ENCODE data around the gene FTSJ1. TPM values are rescaled to one million over a fixed set of nuclear protein-coding genes. Genes with fewer than 3 reads are reported as not detected.
"Not testable (repeated sequence)": the region's sequence is repeated elsewhere in the genome, so short reads cannot be mapped to it uniquely, and the experiment has no call there.

FTSJ1 gene, protein sequence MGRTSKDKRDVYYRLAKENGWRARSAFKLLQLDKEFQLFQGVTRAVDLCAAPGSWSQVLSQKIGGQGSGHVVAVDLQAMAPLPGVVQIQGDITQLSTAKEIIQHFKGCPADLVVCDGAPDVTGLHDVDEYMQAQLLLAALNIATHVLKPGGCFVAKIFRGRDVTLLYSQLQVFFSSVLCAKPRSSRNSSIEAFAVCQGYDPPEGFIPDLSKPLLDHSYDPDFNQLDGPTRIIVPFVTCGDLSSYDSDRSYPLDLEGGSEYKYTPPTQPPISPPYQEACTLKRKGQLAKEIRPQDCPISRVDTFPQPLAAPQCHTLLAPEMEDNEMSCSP
- 120 and 137 TPM in 2 replicates for total RNA-seq (2014; rRNA removed; shearing (Covaris generic))

DNA sequence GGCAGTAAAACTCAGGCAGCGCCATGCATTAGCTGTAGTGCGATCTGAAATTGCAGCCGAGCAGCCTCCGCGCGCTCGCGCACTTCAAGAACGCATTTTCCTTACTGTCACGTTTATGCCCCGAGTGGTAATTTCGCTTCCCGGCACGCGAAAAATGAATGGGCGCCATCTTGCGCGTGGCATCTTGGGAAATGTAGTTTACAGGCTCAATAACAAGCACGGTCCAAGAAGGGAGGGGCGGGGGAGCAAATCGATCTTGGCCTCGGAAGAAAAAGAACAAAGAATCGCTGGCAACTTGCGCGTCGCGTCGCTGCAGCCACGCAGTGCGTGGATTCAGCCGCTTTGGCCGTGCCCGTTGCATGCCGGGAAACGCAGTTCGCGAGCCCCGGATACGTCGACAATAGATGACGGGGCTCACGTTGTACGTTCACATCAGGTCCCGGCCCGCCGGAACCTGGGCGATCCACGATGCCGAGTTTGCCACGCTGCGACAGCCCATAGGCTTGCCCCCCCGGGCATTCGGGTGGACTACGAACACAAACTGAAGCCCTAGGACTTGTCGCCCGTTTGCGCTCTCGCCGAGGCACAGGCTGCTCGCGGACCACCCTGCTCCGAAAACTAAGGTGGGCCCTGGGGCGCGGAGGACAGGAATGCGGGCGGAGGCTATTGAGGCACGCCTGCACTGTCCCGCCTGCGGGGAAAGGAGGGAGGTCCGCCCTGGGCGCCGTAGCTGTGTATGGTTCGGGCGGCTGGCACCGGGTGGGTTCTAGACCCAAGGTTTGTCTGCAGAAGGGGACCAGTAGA lies at the start of gene FTSJ1:
Gene FTSJ1 (plus strand): TSS at position 426 of the 804 bp plus-strand sequence. CDS start 1,849 bp downstream, outside the sequence.
- peak; percentile 94 for DNase-seq (ENCODE audit: low read depth)

DNA sequence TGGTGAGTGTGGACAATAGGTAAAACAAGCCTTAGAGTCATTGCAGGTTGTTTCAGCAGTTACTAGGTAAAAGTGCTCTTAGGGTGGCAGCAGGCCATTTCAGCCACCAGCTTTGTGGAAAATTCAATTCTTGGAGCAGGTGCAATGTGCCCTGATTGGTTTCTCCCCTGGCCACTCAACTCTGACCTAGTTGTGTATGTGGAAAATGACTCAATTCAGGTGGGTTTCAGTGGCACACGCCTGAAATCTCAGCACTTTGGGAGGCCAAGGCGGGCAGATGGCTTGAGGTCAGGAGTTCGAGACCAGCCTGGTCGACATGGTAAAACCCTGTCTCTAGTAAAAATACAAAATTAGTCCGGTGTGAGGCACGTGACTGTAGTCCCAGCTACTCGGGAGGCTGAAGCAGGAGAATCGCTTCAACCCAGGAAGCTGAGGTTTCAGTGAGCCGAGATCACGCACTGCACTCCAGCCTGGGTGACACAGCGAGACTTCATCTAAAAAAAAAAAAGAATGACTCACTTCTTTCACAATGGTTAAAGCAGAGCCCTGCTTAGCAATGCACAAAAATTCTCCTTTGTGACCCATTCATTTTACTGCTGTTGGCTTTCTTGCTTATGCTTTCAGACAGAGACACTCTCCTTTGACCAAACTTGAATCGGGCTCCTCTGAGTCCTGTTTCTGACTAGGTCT lies 48.8 kb upstream of the FTSJ1 start:
- not testable (repeated sequence) for DNase-seq (ENCODE audit: low read depth)

DNA sequence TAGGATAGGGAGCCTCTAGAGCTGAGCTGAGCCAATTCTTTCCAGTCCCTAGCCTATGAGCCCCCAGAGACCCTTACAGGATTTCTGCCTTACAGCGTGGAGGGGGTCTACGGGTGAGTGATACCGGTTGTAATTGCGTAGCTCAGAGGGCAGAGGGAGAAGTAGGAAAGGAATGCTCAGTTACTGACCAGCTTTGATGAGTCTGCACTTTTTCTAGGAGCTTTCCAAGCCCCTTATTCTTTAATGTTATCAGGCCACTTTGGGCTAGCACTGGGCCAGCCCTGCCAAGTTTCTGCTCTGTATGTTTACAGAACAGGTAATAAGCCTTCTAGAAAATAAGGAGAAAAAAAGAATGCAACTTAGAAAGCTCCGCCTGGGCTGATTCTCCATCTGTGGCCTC lies 46.4 kb upstream of the FTSJ1 start:
- DNase-seq (ENCODE audit: low read depth), result not testable (repeated sequence)

DNA sequence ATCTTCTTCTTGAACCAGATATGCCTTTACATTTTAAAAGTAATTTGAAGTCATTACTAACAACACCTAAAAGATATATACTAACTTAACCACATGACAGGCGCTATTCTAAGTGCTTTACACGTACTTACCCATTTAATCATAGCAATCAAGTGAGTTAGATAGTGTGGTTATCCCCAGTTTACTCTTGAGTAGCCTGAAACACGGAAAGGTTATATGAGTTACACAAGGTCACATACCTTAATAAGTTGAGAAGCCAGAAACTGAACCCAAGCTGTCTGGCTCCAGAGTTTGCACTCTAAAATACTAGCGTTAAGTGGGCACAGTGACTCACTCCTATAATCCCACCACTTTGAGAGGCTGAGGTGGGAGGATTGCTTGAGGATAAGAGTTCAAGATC lies 45.8 kb upstream of the FTSJ1 start:
- peak; percentile 32 for DNase-seq (ENCODE audit: low read depth)

DNA sequence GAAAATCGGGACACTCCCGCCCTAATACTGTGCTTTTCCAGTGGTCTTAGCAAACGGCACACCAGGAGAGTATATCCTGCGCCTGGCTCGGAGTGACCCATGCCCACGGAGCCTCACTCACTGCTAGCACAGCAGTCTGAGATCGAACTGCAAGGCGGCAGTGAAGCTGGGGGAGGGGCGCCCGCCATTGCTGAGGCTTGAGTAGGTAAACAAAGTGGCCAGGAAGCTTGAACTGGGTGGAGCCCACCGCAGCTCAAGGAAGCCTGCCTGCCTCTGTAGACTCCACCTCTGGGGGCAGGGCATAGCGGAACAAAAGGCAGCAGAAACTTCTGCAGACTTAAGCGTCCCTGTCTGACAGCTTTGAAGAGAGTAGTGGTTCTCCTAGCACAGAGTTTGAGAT lies 42.3 kb upstream of the FTSJ1 start:
- DNase-seq (ENCODE audit: low read depth), result not testable (repeated sequence)

DNA sequence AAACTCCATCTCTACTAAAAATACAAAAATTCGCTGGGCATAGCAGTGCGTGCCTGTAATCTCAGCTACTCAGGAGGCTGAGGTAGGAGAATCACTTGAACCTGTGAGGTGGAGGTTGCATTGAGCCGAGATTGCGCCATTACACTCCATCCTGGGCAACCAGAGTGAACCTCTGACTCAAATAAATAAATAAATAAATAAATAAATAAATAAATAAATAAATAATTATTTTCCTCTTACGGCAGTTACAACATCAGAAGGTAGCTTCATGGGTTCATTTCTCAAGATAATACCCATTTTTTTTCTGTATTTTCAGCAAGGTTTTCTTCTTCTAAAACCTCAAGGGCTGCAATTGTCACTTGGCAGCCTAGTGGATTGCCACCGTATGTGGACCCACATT lies 28.8 kb upstream of the FTSJ1 start:
- not testable (repeated sequence) for DNase-seq (ENCODE audit: low read depth)

DNA sequence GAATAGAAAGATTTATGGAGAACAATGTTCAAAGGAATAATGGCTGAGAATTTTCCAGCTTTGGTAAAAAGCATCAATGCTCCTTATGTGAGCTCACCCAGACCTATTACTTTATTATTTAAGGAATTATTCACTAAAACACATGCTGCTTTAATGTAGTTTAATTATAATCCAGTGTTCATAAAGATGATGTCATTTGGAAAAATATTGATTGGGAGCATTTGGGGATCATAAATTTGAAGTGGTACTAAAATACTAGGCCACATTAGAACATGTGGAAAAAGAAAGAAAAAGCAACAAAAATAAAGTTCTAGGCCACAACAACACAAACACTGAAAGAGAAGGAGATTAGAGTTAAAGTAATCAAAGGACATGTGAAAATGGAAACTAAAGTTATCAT lies 25.9 kb upstream of the FTSJ1 start:
- no peak for DNase-seq (ENCODE audit: low read depth)

DNA sequence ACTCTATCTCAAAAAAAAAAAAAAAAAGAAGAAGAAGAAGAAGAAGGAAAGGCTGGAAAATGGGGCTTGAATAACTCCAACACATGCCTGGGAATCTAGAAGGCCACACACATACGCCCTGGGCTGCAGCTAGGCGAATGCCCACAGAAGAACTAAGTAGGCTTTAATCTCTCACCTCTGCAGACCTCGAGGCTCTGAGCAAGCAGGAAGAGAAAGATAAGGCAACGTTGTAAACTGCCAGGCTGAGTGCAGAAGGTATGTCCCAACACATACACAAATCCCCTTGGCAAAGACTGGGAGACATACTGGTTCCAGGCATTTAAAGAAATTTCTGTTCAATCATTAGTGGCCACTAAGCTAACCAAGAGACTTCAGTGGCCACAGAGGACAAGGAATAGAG lies 24.3 kb upstream of the FTSJ1 start:
- no peak for DNase-seq (ENCODE audit: low read depth)

DNA sequence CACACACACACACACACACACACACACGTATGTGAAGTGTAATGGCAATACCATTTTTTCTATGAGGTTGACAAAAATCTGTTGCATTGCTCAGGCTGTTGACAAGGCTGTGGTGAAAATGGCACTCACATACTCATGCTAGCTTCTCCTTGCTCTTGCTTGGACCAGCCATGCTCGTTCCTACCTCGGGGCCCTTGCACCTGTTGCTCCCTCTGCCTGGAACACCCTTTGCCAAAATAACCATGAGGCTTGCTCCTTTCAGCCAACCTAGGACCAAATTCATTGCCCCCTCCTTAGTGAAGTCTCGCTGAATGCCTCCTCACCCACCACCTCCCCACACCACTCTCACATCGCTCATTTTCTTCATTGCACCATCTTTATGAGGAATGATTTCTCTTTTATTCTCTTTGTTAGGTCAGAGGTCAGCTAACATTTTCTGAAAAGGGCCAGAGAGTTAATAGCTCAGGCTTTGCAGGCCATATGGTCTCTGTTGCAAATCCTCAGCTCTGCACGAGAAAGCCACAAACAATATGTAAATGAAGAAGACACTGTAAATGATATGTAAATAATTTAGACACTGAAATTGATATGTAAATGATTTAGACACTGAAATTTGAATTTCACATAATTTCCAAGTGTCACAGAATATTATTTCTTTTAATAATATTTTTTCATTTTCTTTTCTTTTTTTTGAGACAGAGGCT lies 19.2 kb upstream of the FTSJ1 start:
- DNase-seq (ENCODE audit: low read depth), result no peak

DNA sequence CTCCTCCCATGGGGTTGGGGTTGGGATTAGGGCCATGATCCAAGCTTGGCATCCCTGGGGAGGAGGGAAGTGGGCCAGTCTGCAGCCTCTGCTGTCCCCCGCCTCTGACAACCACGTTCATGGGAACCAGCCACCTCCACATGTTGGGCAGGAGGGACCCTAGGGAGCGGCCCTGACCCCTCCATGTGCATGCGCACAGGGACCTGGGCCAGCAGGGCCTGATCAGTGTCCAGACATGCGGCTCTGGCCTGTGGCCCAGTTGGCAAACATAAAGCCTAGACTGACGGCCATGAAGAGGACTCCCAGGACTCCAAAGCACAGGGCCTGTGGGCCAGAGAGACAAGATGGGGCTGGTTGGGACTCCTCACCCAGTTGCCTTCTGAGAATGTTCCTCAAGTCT lies 17.3 kb upstream of the FTSJ1 start:
- no peak for DNase-seq (ENCODE audit: low read depth)

DNA sequence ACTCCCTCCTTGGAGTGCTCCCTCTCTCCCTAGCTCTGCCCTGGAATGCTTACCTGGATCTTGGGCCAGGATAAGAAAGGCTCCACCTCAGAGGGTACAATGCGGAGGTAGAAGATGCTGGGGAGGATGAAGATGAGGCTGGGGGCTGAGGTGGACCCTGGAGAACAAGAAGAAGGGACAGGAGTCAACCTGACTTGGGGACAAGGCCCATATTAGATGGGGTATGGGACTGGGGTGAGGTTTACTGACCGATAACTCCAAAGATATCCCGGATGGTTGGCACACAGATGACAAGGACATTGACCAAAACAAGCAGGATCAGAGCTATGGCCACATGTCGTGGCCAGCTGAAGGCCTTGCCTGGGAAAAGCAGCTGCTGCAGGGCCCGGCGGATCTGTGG lies 16.5 kb upstream of the FTSJ1 start:
- DNase-seq (ENCODE audit: low read depth), result no peak

DNA sequence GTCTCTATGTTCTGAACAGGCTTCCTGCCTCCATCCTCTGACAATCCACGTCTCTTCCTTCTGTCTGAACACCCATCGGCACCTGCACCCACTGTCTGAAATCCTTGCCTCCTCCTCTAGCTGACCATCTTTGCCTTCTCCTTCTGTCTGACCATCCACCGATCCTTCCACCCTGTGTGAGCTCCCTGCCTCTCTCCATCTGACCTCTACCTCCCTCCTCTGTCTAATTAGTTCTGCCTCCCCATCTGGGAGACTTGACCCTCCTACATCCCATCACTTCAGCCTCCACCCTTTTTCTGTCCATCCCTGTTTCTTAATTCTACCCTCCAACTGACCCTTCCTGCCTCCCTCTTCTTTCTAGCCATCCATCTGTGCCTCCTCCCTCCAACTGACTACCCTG lies 16.0 kb upstream of the FTSJ1 start:
- no peak for DNase-seq (ENCODE audit: low read depth)

DNA sequence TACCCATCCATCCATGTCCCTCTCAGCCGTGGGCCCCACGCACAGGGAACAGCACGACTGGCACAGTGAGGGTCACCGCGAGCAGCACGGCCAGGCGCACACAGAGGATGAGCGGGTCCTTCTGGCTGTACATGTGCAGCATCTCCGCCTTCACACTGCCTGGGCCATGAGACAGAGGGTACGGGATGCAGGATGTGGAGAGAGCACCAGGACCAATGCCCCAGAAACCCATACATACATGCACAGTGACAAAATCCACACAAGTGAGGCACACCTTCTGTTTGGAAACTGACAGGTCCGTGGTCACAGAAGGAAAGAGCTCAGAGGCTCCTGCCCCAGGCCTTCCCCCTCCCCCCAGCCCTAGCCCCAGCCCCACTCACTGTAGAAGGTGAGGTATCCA lies 15.4 kb upstream of the FTSJ1 start:
- DNase-seq (ENCODE audit: low read depth), result no peak

DNA sequence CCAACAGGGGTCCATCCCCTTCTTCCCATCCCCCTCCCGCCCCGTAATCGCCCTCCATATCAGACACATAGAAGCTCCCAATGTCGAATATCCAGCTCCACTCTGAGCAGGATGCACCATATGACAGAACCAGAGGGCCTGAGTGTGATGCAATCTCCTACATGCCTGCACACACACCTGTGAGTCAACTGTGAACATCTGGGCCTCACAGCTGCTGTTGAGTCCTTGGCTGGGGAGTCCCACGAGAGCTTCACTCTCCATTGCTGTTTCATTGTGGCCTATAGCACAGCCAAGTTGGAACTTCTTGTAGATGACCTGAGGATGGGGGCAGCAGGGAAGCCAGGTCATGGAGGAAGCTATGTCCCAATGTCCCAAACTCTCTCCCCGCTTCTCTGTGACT lies 14.2 kb upstream of the FTSJ1 start:
- peak; percentile 26 for DNase-seq (ENCODE audit: low read depth)

DNA sequence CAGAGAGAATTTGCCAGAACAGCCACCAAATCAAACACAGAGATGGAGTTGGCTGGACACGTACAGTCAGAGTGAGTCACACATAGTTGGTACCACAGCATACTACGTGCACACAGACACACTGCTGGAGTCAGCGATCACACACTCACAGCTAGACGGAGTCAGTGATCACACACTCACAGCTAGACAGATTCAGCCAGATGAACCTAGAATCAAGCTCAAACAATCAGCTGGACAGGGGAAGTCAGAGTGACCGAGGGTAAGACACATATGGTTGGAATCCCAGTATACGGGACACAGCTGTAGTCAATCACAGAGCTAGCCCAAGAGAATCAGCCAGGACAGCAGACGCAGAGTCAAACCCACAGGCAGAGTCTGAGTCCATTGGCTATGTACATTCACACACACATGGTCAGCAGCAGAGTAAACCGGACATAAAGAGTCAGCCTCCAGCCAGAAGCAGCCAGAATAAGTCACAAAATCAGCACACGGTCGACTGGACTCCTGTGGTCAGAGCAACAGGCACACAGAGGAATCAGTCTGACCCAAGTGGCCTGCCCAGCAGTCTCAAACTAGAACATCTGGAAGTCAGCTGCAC lies 10.6 kb upstream of the FTSJ1 start:
- peak; percentile 98 for DNase-seq (ENCODE audit: low read depth)

DNA sequence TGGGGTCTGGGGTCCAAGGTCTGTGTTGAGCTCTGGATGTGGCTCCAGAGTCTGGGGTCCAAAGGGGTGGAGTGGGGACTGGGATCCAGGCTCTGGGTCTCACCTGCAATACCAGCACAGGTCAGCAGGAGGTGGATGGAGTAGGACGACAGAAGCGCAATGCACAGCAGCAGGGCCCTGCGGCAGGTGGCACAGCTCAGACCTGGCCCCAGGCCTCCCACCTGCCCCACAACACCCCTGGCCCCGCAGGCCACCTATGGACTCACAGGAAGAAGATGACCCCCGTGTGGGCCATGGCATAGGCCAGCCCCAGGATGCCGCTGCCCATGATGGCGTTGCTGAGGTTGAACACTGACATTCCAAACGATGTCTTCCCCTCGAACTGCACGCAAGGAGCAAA lies 9.3 kb upstream of the FTSJ1 start:
- no peak for DNase-seq (ENCODE audit: low read depth)

DNA sequence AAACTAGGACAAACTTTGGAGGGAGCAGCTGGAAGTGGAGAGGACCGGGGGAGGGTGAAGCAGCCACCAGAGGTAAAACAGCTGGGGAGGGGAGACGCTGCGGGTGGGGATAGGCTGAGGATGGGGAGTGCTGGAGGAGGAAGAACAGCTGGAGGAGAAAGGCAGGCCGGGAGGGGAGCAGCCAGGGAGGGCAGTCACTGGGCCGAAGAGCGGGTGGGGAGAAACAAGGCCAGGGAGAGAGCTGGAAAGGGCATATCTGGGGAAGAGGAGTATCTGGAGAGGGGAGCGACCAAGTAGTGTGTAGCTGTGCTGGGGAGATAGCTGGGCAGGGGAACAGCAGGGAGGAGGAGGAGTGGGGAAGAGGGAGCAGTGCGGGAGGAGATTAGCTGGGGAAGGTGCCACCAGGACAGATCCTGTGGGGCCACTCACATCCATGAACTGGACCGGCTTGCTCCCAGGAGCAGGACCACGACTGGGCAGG lies 8.7 kb upstream of the FTSJ1 start:
- DNase-seq (ENCODE audit: low read depth), result no peak

DNA sequence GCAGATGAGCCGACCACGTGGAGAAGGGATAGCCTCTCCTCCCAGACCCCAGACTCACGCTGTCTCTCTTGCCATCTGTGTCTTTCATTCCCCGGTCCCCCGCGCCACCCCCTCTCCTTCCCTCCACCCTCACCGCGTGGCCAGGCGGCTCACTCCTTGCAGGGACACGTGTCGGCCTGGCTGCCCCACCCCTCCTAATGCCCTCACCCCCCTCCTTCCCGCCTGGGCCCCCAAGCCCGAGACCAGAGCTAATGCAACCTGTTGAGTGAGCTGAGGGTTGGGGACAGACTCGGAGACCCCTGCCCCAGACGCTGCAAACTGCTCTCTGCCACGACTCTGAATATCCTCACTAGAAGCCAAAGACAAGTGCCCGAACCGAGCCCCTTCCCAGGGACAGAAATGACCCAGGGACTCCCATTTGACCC lies 7.7 kb upstream of the FTSJ1 start:
- no peak for DNase-seq (ENCODE audit: low read depth)

DNA sequence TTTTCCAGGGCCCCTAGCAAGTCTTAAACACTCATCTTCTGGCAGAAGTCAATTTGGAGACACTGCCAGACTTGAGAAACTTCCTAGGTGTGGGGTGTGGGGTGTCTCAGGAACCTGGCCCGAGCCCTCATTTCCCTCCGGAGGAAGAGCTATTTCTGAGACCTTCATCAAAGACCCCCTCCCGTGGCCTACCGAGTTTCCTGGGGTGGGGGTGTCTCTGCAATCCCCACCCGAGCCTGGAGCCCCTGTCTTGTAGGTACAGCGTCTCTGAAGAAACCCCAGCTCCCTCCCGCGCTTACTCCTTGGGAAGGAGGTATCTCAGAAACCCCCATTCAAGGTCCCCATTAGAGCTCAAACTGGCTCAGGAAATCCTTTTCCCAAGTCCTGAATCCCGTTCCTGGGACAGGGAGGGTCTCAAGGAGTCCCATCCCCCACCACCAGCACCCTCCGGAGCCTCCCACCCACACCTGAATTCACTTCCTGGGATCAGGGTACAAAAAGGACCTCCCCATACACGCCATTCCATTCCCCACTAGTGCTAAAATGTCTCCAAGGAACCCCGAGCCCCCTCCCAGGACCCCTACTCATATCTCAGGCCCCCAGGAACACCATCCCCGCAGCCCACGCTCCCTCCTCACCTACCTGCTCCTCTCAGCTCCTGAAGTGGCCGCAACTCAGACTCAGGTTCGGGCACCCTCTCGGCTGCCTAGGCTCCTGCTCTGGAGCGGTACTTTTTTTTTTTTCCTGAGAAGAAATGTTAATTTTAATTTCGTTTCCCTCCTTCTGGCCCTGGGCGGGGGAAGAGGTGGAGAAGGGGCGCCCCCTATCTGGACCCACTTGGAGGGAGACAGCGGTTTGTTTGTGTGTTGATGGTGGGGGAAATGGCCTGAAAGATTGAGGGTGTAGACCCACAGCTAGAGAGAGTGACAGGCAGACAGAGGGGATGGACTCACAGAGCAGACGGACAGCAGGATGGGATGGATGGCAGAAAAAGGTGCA lies 7.0 kb upstream of the FTSJ1 start:
- DNase-seq (ENCODE audit: low read depth), result no peak

Data from RPMI7951 (cell line).